Measurements from ENCODE around the gene PLD4. TPM values are rescaled to one million over a fixed set of nuclear protein-coding genes. Genes with fewer than 3 reads are reported as not detected.

PLD4 gene
- total and polyA plus RNA-seq, 2 of the 8 experiments (the other 6 are each of a cell fraction or from before 2014, with no cell fraction given) = 0.05 TPM; not detected in 1

- DNase-seq (ENCODE audit: low read depth in 1 of 2, low spot score in 2 of 2) (peak in 1 of 2 experiments; percentile 38), FAIRE-seq (no peak)
- no peak for TF ChIP-seq JUN (IDR thresholded peaks at IDR 0.05; ENCODE audit: low read depth, low read length)
- TF ChIP-seq RXRA (IDR thresholded peaks at IDR 0.05; ENCODE audit: insufficient read depth, low read depth, low read length) = no peak
- TF ChIP-seq JUND (IDR thresholded peaks at IDR 0.05; ENCODE audit: low read length) = no peak
- TF ChIP-seq BCL11A (IDR thresholded peaks at IDR 0.05; ENCODE audit: low read depth in 2 of 2, low read length in 2 of 2) = no peak
- TF ChIP-seq SUZ12 (IDR thresholded peaks at IDR 0.05; ENCODE audit: low read length) = no peak
- TF ChIP-seq POLR2A (IDR thresholded peaks at IDR 0.05; ENCODE audit: control extremely low read depth in 1 of 2, low read depth in 2 of 2, low read length in 2 of 2) = no peak
- POLR2A ChIA-PET (ENCODE audit: partially characterized antibody) = interaction anchor here (0.6 to 2.7 kb wide), 3 partner anchors 9 to 22 kb away, joined by 3 to 8 read pairs (median 4); no protein-coding TSS in a partner anchor
- H3K79me1 ChIP-seq (ENCODE audit: low read depth, low read length) = no peaks in the 10 kb centered on the region; the same call in 1 of the 2 replicates
- no peak overlapping the region for H4K8ac ChIP-seq (ENCODE audit: extremely low read depth, insufficient read depth, low read length)
- no peak overlapping the region for H3K23ac ChIP-seq (ENCODE audit: insufficient read length)
- no peaks in the 10 kb centered on the region for H3K27me3 ChIP-seq (replicated peaks in 1 of 4; ENCODE audit: control insufficient read depth in 3 of 4, extremely low read depth in 1 of 4, insufficient read depth in 3 of 4, low read length in 3 of 4)
- CTCF ChIA-PET (ENCODE audit: partially characterized antibody) = interaction anchor here (0.6 to 1.1 kb wide), 4 partner anchors 9 to 204 kb away, joined by 3 to 4 read pairs (median 3); no protein-coding TSS in a partner anchor
- H3K4ac ChIP-seq (replicated peaks; ENCODE audit: insufficient read length, low read depth, low read length) = no peak overlapping the region
- H3K4me1 ChIP-seq (replicated peaks in 1 of 4; ENCODE audit: control insufficient read depth in 3 of 4, insufficient read depth in 4 of 4, low read length in 3 of 4) = peaks cover 0 to 9% (median 0%) of the 10 kb centered on the region in 4 experiments; a peak in 2 of 7 replicates
- H3K4me3 ChIP-seq (ENCODE audit: extremely low read depth in 1 of 4, insufficient read depth in 2 of 4, low read depth in 3 of 4, low read length in 4 of 4) = no peak overlapping the region
- no peak overlapping the region for H3K27ac ChIP-seq (ENCODE audit: low read depth, low read length)
- no peak overlapping the region for H2BK12ac ChIP-seq (ENCODE audit: low read depth, low read length)
- no peaks in the 10 kb centered on the region for H3K9me3 ChIP-seq (ENCODE audit: insufficient read depth in 2 of 2, low read depth in 1 of 2, low read length in 1 of 2)
- H3K4me2 ChIP-seq (ENCODE audit: insufficient read depth in 1 of 2, low read depth in 2 of 2, low read length in 2 of 2) = no peak overlapping the region
- H2AFZ ChIP-seq (ENCODE audit: low read length) = no peak overlapping the region
- H3K36me3 ChIP-seq (ENCODE audit: control insufficient read depth in 2 of 4, insufficient read depth in 4 of 4, low read length in 3 of 4) = peaks cover 0 to 37% (median 3%) of the 10 kb centered on the region in 4 experiments; a peak in 4 of 8 replicates
- H3K18ac ChIP-seq (ENCODE audit: extremely low read depth, low read length) = no peak overlapping the region
- no peak overlapping the region for H2BK15ac ChIP-seq (ENCODE audit: low read length)
- no peak overlapping the region for H3K9ac ChIP-seq (replicated peaks in 1 of 4; ENCODE audit: extremely low read depth in 1 of 4, low read depth in 3 of 4, low read length in 3 of 4)
- no peak overlapping the region for H2AK5ac ChIP-seq (ENCODE audit: low read depth, low read length)
- no peak overlapping the region for H2BK120ac ChIP-seq (replicated peaks; ENCODE audit: low read depth, low read length)
- H2BK20ac ChIP-seq (ENCODE audit: low read length) = no peak overlapping the region
- no peak overlapping the region for H3K56ac ChIP-seq (replicated peaks; ENCODE audit: insufficient read length, low read depth, low read length)
- H4K5ac ChIP-seq (ENCODE audit: insufficient read length, low read depth, low read length) = no peak overlapping the region
- WGBS, 2 experiments (ENCODE audit: extremely low coverage in 1 of 2, insufficient coverage in 1 of 2, insufficient read length in 1 of 2, insufficient replicate concordance in 2 of 2, low coverage in 1 of 2, low lambda C conversion rate in 2 of 2, missing lambda C conversion rate in 1 of 2) = 97% methylated on average over 57 of the region's 59 CpGs; no CpG with 5 or more reads in 1 of the 2 experiments
- H3K79me2 ChIP-seq (ENCODE audit: control insufficient read depth in 1 of 2, insufficient read depth in 2 of 2, low read length in 2 of 2) = no peaks in the 10 kb centered on the region
- H3K23me2 ChIP-seq (ENCODE audit: low read depth, low read length) = peaks cover 12% of the 10 kb centered on the region; the same call in 1 of the 2 replicates
- H2BK5ac ChIP-seq (ENCODE audit: low read depth, low read length) = no peak overlapping the region
- no peak overlapping the region for H4K91ac ChIP-seq (replicated peaks; ENCODE audit: insufficient read length, low read length)
- H4K20me1 ChIP-seq (replicated peaks in 1 of 2; ENCODE audit: control insufficient read depth in 1 of 2, insufficient read depth in 2 of 2, low read length in 2 of 2) = peaks cover 0 to 7% of the 10 kb centered on the region in 2 experiments
- no peak overlapping the region for H3K14ac ChIP-seq (ENCODE audit: insufficient read length)
Measured at GRCh38 chr14:104886690-104887622, 37.7 kb upstream of the PLD4 start.

Data from H1 (cell line).